NCI-H1092 treated with DMSO at 0.1 percent for 48 hours (cell line): ENCODE results near the gene SLC2A10.

Source experiments
- DNase-seq: peaks from one replicate; lab custom pipeline; 2025; lab: John Stamatoyannopoulos, UW

SLC2A10 gene

DNA sequence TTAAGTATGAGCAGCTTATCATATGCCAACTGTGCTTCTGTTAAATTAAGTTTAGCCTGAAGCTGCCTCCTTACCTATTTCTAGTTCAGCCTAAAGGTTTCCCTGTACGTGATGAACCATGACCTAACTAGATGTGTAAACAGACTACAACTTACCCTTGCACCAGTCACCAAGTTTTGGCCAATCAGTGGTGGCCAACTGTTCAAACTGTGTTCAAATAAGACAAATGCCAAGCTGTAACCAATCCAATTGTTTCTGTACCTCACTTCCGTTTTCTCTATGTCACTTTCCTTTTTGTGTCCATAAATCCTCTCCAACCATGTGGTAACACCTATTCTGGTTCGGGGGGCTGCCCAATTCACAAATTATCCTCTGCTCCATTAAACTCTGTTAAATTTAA, 6.0 kb upstream of the SLC2A10 start:
- DNase-seq = no peak

DNA sequence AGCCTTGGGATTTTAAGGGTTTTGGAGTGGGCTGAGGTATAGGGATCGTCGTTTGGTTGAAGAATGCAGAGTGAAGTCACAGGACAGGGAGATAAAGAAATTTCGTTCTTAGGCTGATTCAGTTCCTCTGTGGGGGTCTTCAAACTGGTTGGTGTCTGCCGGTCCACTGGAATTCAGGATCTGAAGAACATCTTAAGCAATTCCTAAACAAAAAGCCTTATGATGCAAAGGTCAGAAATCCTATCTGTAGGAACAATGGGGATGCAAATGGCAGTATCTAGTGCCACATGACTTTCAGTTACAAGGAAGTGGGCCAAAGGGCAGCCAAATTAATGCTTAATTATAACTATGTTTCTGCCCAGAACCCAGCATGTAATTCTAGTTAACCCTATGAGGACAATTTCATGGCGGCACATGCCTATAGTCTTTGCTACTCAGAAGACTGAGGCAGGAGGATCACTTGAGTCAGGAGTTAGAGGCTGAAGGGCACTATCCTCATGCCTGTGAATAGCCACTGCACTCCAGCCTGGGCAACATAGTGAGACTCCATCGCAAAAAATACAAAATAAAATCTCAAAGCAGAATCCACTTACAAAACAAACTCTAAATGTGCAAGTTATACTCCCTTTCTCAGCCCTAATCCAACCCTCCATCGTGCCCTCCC, 4.6 kb upstream of the SLC2A10 start:
- no peak for DNase-seq

DNA sequence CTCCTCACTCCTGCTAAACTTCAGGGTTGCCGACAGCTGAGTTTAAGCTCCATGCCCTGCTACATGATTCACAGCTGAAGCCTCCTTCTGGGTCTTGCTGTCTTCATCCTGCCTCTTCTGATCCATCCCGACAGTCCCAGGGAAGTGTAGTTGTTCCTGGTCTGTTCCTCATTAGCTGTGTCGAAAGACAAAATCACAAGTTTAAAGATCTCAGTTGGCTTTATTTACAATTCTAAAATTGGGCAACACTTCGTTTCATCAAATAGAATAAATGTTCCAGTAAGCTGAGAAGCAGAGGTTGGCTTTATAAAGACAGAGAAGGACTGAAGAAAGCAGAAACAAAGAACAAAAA, 4.1 kb upstream of the SLC2A10 start:
- no peak for DNase-seq

DNA sequence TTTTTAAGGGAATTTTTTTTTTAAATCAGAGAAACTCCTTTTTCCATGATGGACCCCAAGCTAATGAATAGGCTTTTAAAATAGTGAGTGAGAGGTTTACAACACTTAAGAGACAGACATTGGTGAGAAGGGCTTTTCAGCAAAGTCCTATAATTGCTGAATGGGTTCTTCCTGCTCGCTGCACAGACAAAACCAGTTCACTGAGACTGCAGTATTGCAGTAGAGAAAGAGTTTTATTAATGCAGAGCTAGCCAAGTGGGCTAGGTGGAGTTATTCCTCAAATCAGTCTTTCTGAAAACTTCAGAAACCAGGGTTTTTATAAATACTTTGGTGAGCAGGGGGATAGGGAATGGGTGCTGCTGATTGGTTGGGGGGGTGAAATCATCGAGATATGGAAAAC, 3.2 kb upstream of the SLC2A10 start:
- DNase-seq = no peak

DNA sequence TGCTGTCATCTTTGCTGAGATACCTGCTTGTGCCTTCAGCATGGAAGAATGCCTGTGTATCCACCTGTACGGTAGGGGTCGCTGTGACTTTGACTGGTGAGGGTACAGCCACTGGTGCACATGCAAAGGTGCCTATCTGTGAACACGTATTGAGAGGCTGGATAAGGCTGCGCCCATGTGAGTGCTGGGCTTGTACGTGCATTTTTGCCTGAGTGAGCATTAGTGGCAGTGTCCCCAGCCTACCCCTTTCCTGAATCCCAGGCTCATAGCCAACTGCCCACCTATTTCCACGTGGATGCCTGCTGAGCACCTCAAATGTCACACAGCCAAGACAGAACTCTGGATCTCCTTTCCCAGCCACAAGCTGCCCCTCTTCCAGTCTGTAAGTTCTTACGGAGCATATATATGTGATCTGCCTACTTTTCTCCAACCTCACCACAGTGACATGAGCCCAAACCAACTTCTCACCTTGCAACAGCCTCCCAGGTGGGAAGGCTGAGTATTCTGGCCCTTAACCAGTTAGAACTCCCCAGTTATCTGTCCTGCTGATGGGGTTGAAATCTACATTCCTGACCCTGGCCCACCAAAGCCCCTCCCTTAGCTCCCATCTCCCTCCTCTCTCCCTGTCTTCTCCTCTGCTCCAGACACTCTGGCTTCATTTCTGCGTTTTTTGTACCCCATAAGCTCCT, 1.1 kb upstream of the SLC2A10 start:
- no peak for DNase-seq

DNA sequence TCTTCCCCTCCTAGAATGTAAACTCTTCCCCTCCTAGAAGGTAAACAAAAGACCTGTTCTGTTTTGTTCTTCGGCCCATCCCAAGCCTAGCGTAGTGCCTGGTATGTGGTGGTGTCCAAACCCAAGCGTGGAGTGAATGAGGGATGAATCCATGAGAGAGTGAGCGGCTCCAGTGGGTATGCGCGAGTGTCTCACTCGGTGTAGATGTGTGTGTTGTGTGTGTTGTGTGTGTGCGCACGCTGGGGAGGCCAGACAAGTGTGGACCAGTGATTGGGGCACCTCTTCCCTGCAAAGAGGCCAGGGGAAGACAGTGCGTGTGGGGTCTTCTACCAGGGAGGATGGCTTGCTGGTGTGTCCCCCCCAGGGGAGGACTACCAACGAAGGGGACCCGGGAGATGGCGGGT, 392 bp upstream of the SLC2A10 start:
- DNase-seq = no peak

DNA sequence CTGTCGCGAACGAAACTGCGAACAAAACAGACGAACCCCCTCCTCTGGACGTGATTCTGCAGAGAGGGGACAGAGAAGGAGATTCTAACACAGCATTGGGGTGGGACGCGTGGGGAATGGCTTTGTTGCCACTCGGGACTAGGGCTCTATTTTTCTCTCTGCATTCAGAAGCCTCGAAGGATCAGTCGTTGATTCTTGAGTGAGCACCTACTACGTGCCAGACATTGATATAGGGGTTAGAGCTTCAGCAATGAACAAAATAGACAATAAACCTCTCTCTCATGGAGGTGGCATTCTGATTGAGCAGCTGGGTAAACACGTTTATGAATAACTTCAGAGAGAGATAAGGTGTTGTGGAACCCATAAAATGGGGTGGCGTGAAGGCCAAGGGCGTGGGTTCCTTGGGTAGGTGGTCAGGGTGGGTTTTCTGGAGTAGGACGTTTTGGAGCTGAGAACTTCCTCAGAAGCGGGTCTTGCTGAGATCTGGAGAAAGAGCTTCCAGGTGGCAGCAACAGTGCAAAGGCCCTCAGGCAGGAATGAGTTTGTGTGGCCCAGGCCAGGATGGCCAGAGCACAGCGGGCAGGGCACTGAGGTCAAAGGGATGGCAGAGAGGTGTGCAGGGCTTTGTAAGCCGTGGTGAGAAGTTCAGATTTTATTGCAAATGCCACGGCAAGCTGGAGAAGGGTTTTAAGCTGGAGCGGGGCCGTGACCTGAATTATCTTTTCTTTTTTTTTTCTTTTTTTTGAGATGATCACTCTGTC, 884 bp downstream of the SLC2A10 start:
- DNase-seq = no peak

DNA sequence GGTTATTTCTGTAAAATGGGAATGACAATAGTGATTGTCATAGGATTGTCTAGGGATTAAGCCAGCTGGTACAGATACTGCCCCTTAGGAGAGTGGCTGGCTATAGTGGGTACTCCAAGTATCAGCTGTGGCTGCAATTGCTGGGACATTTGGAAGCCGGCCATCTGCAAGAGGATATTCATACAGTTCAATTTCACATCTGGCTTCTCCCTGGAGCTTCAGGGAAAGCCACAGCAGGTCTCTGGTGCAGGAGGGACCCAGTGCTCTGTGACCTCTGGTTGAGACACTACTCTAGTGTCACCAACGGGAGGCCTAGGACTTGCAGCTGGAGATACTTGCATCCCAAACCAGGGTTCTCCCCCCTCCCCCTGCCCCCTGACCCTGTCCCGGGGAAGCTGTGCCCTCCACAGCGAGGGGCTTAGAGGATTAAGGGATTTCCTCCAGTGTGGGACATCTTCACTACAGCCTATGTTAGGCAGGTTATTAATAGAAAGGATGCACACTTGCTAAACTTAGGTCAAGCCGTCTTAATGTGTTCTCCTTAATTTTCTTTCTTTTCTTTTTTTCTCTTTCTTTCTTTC, 2.7 kb downstream of the SLC2A10 start:
- DNase-seq = no peak

DNA sequence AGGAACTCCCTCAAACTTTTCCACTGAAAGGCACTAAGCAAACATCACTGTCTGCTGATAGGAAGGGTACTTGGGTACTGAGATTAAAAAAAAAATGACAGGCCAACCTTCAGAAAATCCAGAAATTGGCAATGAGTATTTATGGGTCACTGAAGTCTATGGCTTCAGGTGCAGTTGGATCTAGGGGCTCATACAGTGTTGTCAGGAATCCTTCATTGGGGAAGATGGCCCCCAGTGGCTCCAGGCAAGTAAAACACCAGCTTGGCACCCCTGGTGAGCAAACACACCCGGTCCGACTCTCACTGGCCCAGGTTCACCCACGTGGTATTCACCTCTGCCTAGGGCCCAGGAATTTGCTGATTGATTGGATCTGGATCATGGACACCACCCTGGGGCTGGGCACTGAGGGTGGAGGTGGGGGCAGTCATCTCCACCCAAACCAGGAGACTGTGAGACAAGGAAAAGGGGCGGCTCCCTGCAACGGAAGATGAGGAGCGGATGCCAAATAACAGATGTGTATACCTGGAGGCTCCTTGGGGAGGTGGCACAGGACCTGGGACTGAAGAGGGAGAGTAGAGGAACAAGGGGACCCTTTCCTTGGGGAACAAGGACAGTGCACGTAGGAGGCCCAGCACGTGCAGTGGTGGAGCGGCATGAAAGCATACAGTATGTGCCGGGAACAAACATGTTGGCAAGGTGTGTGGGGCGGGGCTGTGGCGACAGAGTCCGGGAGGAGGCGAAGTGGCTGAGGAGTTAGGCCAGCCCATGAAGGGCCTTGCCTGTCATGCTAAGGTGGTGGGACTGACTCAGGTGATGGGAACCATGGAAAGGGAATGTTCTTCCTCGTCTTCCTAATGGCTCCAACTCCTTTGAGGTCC, 4.7 kb downstream of the SLC2A10 start:
- DNase-seq = no peak

DNA sequence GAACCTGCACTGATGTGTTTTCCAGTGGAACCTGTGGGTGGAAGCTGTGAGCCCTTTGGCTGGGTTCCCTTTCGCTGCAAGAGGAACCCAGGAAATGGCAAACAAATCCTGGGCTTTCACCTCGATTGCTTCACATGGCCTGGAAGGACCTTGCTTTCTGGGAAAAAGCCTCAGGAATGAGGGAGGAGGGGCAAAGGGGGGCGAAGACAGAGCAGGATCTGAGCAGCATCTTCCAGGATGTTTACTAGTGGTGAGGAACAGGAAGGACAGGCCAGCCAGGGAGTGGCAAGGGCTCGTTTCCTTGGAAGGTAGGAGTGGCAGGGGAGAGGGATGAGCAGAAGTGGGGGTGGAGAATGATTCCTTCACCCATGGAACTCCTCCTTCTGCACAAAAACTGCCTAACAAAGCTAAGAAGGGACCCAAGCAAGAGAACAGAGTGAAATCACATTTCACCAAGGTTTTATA, 5.9 kb downstream of the SLC2A10 start:
- no peak for DNase-seq

DNA sequence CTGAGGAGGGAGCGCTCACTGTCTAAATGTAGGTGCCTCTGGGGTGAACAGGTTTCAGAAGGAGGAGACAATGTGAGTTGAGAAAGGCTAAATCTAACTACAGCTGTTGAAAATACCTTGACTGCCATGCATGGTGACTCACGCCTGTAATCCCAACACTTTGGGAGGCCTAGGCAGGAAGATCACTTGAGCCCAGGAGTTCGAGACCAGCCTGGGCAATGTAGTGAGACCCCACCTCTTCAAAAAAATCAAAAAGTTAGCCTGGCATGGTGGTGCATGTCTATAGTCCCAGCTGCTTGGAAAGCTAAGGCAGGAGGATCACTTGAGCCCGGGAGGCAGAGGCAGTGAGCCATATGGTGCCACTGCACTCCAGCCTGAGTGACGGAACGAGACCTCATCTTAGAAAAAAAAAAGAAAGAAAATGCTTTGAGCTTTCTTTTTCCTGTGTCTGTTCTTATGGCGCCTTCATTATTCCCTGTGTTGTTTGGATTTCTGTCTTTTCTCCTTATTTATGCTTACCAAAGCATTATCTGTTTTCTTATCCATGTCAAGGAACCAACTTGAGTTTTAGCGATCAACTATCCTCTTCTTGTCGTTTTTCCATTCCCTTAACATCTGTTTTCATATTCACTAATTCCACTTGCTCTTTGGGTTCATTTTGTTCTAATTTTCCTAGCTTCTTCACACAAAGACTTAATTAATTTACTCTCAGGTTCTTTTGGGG, 8.5 kb downstream of the SLC2A10 start:
- no peak for DNase-seq

DNA sequence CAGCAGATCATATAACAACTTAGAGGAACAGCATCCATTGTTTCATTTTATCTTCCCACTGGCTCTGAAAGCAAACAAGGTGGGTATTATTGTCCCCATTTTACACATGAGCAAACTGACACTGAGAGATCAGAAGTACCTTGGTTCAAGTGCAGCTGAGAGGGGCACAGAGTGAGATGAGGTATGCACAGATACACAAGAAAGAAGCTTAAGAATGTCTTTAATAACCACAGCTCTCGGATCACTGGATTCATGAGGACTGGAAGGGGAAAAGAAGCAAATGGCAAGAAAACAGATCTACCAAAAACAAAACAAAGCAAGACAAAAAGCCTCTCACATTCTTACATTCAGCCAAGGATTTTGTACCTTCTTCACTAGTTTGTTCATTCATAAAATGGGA, 10.6 kb downstream of the SLC2A10 start:
- no peak for DNase-seq

DNA sequence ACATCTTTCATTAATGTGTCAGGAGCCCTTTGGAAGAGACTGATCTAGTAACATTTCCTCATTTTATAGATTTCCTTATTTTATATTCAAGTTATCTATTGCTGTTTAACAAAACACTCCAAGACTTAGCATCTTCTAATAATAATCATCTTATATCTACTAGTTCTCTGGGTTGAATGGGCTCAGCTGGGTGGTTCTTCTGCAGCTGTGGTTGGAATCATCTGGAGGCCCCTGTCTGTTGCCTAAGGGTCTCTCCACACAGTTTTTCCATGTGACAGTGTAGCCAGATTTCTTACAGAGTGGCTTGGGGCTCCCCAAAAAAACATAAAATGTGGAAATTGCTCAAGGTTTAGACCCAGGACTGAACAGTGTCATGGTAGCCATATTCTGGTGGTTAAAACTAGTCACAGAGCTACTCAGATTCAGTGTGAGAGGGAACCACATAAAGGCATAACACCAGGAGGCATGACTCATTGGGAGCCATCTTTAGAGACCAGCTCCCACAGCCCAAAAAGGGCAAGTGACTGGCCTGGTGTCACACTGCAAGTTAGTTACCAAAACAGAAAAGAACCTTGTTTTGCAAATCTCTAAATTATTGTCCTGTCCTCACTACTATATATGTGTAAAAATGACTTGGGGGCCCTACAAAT, 11.5 kb downstream of the SLC2A10 start:
- no peak for DNase-seq

DNA sequence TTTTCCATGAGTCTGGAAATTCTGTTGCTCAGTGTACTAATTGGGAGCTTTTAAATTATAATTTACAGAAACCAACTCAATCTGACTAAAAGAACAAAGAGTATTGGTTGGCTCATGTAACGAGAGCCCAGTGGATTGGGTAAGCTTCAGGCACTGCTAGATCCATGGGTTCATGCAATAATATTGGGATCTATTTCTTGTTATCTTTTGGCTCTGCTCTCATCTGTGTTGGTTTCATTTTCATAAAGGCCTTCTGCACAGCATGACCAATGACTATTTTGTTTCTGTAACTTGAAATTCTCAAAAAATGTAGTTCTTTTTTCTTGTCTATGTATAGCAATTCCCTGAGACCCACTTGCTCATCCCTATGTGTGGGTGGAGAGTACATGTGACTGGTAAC, 12.0 kb downstream of the SLC2A10 start:
- no peak for DNase-seq

DNA sequence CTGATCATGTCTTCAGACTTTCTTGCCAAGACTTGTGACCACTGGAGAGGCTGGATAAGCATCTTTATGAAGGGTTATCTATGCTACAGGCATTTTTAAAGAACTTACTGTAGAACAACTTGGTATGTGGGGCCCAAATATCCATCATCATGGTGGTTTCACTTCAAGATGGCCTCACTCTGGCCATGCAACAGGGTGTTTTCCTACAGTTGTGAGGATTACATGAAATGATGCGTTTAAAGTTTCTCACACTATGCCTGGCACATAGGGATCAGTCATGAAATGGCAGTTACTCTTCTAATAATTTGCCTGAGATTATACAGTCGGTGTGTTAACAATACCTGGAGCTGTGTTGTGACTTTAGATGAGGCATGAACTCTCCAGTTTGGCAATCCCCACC, 13.0 kb downstream of the SLC2A10 start:
- DNase-seq = no peak

DNA sequence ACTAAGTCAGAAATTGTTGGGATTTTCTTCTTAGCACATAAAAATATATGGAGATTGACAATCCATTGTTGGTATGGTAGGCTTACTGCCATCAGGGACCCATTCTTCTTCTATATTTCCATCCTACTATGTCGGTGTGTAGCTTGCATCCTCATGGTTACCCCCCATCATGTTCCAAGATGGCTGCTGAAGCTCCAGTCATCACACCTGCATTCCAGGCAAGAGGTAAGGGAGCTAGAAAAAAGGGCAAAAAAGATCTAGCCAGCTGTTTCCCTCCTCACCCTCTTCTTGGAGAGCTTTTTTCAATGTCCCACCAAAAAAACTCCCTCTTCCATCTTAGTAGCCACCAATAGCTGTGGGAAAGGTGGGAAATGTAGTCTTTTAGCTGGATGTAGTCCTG, 13.6 kb downstream of the SLC2A10 start:
- no peak for DNase-seq

DNA sequence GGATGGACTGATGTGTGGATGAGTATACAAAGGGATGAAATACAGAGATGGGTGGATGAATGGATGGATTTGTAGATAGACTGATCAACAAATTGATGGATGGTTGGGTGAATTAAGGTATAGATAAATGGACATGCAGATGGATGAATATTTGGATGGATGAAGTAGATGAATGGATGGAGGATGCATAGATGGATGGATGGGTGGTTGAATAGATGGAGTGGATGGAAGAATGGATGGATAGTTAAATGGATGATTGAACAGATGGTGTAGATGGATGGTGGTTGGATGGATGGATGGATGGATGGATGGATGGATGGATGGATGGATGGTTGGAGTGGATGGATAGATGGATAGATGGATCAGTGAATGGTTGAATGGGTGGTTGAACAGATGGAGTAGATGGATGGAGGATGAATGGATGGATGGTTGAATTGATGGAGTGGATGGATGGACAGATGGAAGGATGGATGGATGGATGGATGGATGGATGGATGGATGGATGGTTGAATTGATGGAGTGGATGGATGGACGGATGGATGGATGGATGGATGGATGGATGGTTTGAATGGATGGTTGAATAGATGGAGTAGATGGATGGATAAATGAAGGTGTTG, 15.0 kb downstream of the SLC2A10 start:
- no peak for DNase-seq

DNA sequence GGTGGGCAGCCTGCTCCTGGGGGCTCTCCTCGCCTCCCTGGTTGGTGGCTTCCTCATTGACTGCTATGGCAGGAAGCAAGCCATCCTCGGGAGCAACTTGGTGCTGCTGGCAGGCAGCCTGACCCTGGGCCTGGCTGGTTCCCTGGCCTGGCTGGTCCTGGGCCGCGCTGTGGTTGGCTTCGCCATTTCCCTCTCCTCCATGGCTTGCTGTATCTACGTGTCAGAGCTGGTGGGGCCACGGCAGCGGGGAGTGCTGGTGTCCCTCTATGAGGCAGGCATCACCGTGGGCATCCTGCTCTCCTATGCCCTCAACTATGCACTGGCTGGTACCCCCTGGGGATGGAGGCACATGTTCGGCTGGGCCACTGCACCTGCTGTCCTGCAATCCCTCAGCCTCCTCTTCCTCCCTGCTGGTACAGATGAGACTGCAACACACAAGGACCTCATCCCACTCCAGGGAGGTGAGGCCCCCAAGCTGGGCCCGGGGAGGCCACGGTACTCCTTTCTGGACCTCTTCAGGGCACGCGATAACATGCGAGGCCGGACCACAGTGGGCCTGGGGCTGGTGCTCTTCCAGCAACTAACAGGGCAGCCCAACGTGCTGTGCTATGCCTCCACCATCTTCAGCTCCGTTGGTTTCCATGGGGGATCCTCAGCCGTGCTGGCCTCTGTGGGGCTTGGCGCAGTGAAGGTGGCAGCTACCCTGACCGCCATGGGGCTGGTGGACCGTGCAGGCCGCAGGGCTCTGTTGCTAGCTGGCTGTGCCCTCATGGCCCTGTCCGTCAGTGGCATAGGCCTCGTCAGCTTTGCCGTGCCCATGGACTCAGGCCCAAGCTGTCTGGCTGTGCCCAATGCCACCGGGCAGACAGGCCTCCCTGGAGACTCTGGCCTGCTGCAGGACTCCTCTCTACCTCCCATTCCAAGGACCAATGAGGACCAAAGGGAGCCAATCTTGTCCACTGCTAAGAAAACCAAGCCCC, 16.0 kb downstream of the SLC2A10 start:
- no peak for DNase-seq

DNA sequence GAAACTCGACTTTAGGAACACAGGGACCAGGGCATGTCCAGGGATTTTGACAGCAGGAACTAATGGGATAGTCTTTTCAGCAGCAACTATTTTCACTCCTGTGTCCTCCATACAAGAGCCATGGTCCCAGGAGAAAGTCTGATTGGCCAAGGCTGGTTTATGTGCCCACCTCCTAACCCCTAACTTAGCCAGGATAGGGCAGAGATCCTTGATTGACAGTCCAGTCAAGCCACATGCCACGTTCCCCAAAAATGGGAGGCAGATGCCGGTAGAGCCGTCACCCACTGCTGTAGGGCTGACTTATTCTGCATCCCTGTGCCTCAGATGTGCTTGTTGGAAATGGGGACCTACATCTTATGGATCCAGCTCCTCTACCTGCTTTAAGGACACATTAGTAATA, 22.3 kb downstream of the SLC2A10 start:
- DNase-seq = no peak
